ENCODE measurements around the gene ACD. TPM values are rescaled to one million over a fixed set of nuclear protein-coding genes. Genes with fewer than 3 reads are reported as not detected.

ACD gene
- total RNA-seq, 1 donor from 2014 or later = 21.3 TPM

GRCh38 chr16:67655363-67655762 lies 4.7 kb downstream of the ACD start:
- Mint-ChIP-seq H3K27me3 (ENCODE audit: unreplicated experiment) (peaks cover 12% of the 10 kb centered on the region), H3K4me3 (ENCODE audit: unreplicated experiment) (no peak overlapping the region), H3K27ac (ENCODE audit: unreplicated experiment) (no peak overlapping the region), H3K4me1 (ENCODE audit: unreplicated experiment) (peaks cover 14% of the 10 kb centered on the region), H3K9me3 (ENCODE audit: unreplicated experiment) (no peaks in the 10 kb centered on the region), H3K36me3 (ENCODE audit: unreplicated experiment) (no peaks in the 10 kb centered on the region)
- TF ChIP-seq CTCF (IDR thresholded peaks at IDR 0.05) = no peak
- DNase-seq (ENCODE audit: extremely low spot score, unreplicated experiment) = no peak

- H3K4me3 Mint-ChIP-seq (ENCODE audit: unreplicated experiment) = no peak overlapping the region
- DNase-seq (ENCODE audit: extremely low spot score, unreplicated experiment) = peak; percentile 83
- H3K36me3 Mint-ChIP-seq (ENCODE audit: unreplicated experiment) = no peaks in the 10 kb centered on the region
Measured at GRCh38 chr16:67654403-67654911, 5.6 kb downstream of the ACD start.

GRCh38 chr16:67653789-67654402 lies 6.2 kb downstream of the ACD start:
- Mint-ChIP-seq H3K27me3 (ENCODE audit: unreplicated experiment) (peaks cover 18% of the 10 kb centered on the region), H3K4me3 (ENCODE audit: unreplicated experiment) (peak overlapping the region; percentile 75), H3K27ac (ENCODE audit: unreplicated experiment) (no peak overlapping the region), H3K36me3 (ENCODE audit: unreplicated experiment) (no peaks in the 10 kb centered on the region), H3K4me1 (ENCODE audit: unreplicated experiment) (peaks cover 7% of the 10 kb centered on the region), H3K9me3 (ENCODE audit: unreplicated experiment) (no peaks in the 10 kb centered on the region)
- TF ChIP-seq CTCF (IDR thresholded peaks at IDR 0.05) = no peak
- no peak for DNase-seq (ENCODE audit: extremely low spot score, unreplicated experiment)

More at GRCh38 chr16:67654403-67654911, 5.6 kb downstream of the ACD start:
- no peak overlapping the region for H3K27ac Mint-ChIP-seq (ENCODE audit: unreplicated experiment)
- no peaks in the 10 kb centered on the region for H3K9me3 Mint-ChIP-seq (ENCODE audit: unreplicated experiment)
- TF ChIP-seq CTCF (IDR thresholded peaks at IDR 0.05) = no peak
- H3K27me3 Mint-ChIP-seq (ENCODE audit: unreplicated experiment) = peaks cover 18% of the 10 kb centered on the region
- H3K4me1 Mint-ChIP-seq (ENCODE audit: unreplicated experiment) = peaks cover 11% of the 10 kb centered on the region

- peak; percentile 83 for DNase-seq (ENCODE audit: extremely low spot score, unreplicated experiment)
- H3K27ac Mint-ChIP-seq (ENCODE audit: unreplicated experiment) = no peak overlapping the region
- H3K4me1 Mint-ChIP-seq (ENCODE audit: unreplicated experiment) = peaks cover 5% of the 10 kb centered on the region
- peaks cover 18% of the 10 kb centered on the region for H3K27me3 Mint-ChIP-seq (ENCODE audit: unreplicated experiment)
- no peaks in the 10 kb centered on the region for H3K9me3 Mint-ChIP-seq (ENCODE audit: unreplicated experiment)
- H3K36me3 Mint-ChIP-seq (ENCODE audit: unreplicated experiment) = no peaks in the 10 kb centered on the region
- peak overlapping the region; percentile 75 for H3K4me3 Mint-ChIP-seq (ENCODE audit: unreplicated experiment)
- peak; percentile 12 for TF ChIP-seq CTCF (IDR thresholded peaks at IDR 0.05)
Measured at GRCh38 chr16:67653128-67653788, 6.8 kb downstream of the ACD start.

- DNase-seq (ENCODE audit: extremely low spot score, unreplicated experiment) = no peak
- Mint-ChIP-seq H3K36me3 (ENCODE audit: unreplicated experiment) (no peaks in the 10 kb centered on the region), H3K4me1 (ENCODE audit: unreplicated experiment) (peaks cover 5% of the 10 kb centered on the region), H3K4me3 (ENCODE audit: unreplicated experiment) (no peak overlapping the region), H3K9me3 (ENCODE audit: unreplicated experiment) (no peaks in the 10 kb centered on the region), H3K27me3 (ENCODE audit: unreplicated experiment) (peaks cover 18% of the 10 kb centered on the region), H3K27ac (ENCODE audit: unreplicated experiment) (no peak overlapping the region)
- no peak for TF ChIP-seq CTCF (IDR thresholded peaks at IDR 0.05)
Measured at GRCh38 chr16:67652578-67653127, 7.4 kb downstream of the ACD start.
